ENCODE data around the gene OR6K6. TPM values are rescaled to one million over a fixed set of nuclear protein-coding genes. Genes with fewer than 3 reads are reported as not detected.

Gene OR6K6
- total and polyA plus RNA-seq, 2 experiments from 2014 or later: not detected

DNA sequence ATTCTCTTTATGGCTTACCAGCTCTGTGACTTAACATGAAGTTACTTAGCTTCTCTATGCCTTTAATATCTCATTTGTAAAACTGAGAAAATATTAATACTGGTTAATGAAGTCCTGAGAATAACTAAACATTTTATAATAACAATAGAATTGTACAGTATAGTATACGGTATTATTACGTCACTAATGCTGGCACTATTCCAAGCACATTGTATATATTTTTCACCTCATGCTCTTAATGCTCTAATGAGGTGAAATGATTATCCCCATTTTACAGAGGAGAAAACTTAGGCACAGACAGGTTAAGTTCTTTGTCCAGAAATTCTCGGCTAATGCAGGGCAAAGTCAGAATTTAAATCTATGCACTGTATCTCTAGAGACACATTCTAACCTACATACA, 34.9 kb upstream of the OR6K6 start:
- TF ChIP-seq, protein P1, sequence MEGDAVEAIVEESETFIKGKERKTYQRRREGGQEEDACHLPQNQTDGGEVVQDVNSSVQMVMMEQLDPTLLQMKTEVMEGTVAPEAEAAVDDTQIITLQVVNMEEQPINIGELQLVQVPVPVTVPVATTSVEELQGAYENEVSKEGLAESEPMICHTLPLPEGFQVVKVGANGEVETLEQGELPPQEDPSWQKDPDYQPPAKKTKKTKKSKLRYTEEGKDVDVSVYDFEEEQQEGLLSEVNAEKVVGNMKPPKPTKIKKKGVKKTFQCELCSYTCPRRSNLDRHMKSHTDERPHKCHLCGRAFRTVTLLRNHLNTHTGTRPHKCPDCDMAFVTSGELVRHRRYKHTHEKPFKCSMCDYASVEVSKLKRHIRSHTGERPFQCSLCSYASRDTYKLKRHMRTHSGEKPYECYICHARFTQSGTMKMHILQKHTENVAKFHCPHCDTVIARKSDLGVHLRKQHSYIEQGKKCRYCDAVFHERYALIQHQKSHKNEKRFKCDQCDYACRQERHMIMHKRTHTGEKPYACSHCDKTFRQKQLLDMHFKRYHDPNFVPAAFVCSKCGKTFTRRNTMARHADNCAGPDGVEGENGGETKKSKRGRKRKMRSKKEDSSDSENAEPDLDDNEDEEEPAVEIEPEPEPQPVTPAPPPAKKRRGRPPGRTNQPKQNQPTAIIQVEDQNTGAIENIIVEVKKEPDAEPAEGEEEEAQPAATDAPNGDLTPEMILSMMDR (IDR thresholded peaks at IDR 0.05; ENCODE audit: low read depth, low read length): no peak

DNA sequence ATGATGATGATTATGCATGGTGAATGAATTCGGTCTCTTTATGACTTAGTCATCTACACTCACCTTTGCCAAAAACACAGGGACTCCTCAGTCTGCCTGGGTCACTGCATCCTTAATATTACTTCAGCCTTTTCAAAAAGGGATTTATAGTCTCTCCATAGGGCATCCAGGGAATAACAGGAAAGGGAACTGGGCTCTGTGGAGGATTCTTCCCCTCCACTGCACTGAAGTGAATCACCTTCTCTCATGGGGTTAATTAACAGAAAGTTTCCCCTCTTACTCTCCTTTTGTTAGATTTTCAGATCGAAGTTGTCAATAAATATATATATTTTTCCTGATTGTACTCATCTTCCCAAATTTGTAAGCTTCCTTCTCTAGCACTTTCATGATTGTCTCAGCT, 33.9 kb upstream of the OR6K6 start, which contains the start of gene OR6K3:
TSS of gene OR6K3 (minus strand) at position 101 of the 400 bp plus-strand sequence. CDS start 2,605 bp downstream, outside the sequence.
- Histone ChIP-seq H3K27me3 (peaks cover 4% of the 10 kb centered on the region), H3K4me3 (no peak within 1 kb of the TSS), H3K4me1 (ENCODE audit: low read depth) (no peaks in the 10 kb centered on the region), H3K27ac (no peak within 1 kb of the TSS), H3K36me3 (no peaks in the 10 kb centered on the region), H3K9me3 (ENCODE audit: low read depth) (no peaks in the 10 kb centered on the region)
- TF ChIP-seq, protein P1 (IDR thresholded peaks at IDR 0.05; ENCODE audit: low read depth, low read length): no peak
- DNase-seq (ENCODE audit: low read depth in 1 of 2, low spot score in 1 of 2): no peak

More for the DNA sequence above, 34.9 kb upstream of the OR6K6 start:
- Histone ChIP-seq H3K4me3 (no peak overlapping the region), H3K4me1 (ENCODE audit: low read depth) (no peaks in the 10 kb centered on the region), H3K36me3 (no peaks in the 10 kb centered on the region), H3K27ac (no peak overlapping the region), H3K9me3 (ENCODE audit: low read depth) (no peaks in the 10 kb centered on the region), H3K27me3 (peaks cover 4% of the 10 kb centered on the region)
- no peak for DNase-seq (ENCODE audit: low read depth in 1 of 2, low spot score in 1 of 2)

DNA sequence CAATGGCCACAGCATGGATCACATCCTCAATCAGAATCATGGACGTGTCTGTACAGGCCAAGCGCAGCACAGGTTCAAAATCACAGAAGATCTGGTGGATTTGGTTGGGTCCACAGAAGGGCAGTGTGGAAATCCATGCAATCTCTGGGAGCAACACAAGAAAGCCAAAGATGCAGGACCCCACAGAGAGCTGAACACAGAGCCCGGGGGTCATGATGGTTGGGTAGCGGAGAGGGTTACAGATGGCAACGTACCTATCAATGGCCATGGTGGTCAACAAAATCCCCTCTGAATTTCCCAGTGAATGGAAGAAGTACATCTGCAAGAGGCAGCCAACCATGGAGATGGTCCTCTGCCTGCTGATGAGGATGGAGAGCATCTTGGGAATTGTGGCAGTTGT, 30.1 kb upstream of the OR6K6 start:
- peaks cover 4% of the 10 kb centered on the region for H3K27me3 ChIP-seq
- TF ChIP-seq, protein P1 (IDR thresholded peaks at IDR 0.05; ENCODE audit: low read depth, low read length): no peak
- H3K9me3 ChIP-seq (ENCODE audit: low read depth): no peaks in the 10 kb centered on the region
- H3K4me1 ChIP-seq (ENCODE audit: low read depth): no peaks in the 10 kb centered on the region
- H3K36me3 ChIP-seq: no peaks in the 10 kb centered on the region
- DNase-seq (ENCODE audit: low read depth in 1 of 2, low spot score in 1 of 2): no peak
- H3K4me3 ChIP-seq: no peak overlapping the region
- H3K27ac ChIP-seq: no peak overlapping the region

DNA sequence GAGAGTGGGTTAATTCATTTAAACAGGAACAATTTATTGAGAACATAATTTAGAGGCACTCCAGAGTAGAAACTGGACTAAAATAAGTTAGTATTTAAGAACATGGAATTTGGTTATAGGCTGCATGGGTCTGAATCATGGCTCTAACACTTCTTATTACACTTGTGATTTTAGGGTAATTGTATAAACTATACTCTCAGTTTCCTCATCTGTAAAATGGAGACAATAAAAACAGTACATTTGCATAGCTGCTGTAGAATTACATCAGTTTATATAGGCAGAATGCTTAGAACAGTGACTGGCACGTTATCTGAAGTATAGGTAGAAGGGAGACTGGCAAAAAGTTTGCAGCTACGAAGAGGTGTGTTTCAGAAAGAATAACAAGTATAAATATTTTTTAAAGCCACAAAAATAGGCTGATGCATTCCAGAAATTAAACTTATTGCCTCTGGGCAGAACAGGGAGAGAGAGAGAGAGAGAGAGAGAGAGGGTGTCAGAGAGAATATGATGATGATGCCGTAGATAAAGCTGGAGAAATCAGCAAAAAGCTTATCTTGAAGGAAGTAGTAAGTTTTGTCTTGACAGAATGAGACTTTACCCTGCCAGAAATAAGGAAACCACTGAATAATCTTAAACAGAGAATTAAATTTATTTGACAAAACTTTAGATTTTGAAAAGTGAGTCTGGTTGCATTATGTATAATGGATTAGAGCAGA, 25.9 kb upstream of the OR6K6 start:
- TF ChIP-seq, protein P1 (IDR thresholded peaks at IDR 0.05; ENCODE audit: low read depth, low read length): no peak
- no peaks in the 10 kb centered on the region for H3K4me1 ChIP-seq (ENCODE audit: low read depth)
- H3K36me3 ChIP-seq: no peaks in the 10 kb centered on the region
- no peak overlapping the region for H3K27ac ChIP-seq
- no peaks in the 10 kb centered on the region for H3K9me3 ChIP-seq (ENCODE audit: low read depth)
- H3K27me3 ChIP-seq: no peaks in the 10 kb centered on the region
- no peak overlapping the region for H3K4me3 ChIP-seq
- DNase-seq (ENCODE audit: low read depth in 1 of 2, low spot score in 1 of 2): no peak

DNA sequence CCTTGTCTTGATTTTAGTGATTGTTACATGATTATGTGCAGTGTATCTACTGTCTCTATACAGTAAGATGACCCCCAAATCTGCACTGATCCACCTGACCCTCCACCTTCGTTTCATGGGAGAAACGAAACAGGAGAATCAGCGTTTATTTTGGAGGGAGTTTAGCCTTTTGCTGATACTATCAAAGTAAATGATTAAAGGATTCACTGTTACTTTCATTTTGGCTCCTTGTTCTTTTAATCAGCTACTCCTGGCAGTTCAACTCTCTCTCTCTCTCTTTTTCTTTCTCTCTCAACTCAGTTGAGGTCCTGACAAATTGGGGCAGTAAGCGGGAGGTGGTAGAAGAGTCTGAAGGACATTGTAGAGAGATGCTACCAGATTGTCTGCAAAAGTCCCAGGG, 24.1 kb upstream of the OR6K6 start:
- DNase-seq (ENCODE audit: low read depth in 1 of 2, low spot score in 1 of 2): no peak
- H3K4me3 ChIP-seq: no peak overlapping the region
- H3K27ac ChIP-seq: no peak overlapping the region
- H3K27me3 ChIP-seq: no peaks in the 10 kb centered on the region
- no peaks in the 10 kb centered on the region for H3K4me1 ChIP-seq (ENCODE audit: low read depth)
- TF ChIP-seq, protein P1 (IDR thresholded peaks at IDR 0.05; ENCODE audit: low read depth, low read length): no peak
- no peaks in the 10 kb centered on the region for H3K9me3 ChIP-seq (ENCODE audit: low read depth)
- H3K36me3 ChIP-seq: no peaks in the 10 kb centered on the region
